CD4-positive, alpha-beta T cell treated with Interleukin-10 for 1 hour (primary cell): ENCODE data around the gene C2orf76.
"Not testable (repeated sequence)": the region's sequence is repeated elsewhere in the genome, so short reads cannot be mapped to it uniquely, and the experiment has no call there.

Experiments used
- DNase-seq: peaks from one replicate; pipeline ENCODE4 v3.0.0-alpha.2; 2020

Gene C2orf76

GRCh38 chr2:119291588-119292167 lies 75.0 kb downstream of the C2orf76 start:
- DNase-seq: no peak

GRCh38 chr2:119290859-119291587 lies 75.6 kb downstream of the C2orf76 start:
- DNase-seq: no peak

GRCh38 chr2:119289642-119290041 lies 77.0 kb downstream of the C2orf76 start:
- no peak for DNase-seq

GRCh38 chr2:119289093-119289492 lies 77.5 kb downstream of the C2orf76 start:
- no peak for DNase-seq

GRCh38 chr2:119288576-119288975 lies 78.1 kb downstream of the C2orf76 start:
- DNase-seq: no peak

GRCh38 chr2:119286661-119287060 lies 80.0 kb downstream of the C2orf76 start:
- no peak for DNase-seq

- DNase-seq: no peak
Measured at GRCh38 chr2:119283873-119284331, 82.7 kb downstream of the C2orf76 start.

GRCh38 chr2:119282996-119283511 lies 83.6 kb downstream of the C2orf76 start:
- DNase-seq: no peak

GRCh38 chr2:119282146-119282995 lies 84.3 kb downstream of the C2orf76 start:
- DNase-seq: no peak

- DNase-seq: no peak
Measured at GRCh38 chr2:119280680-119281079, 86.0 kb downstream of the C2orf76 start.

- DNase-seq: no peak
Measured at GRCh38 chr2:119279666-119280065, 87.0 kb downstream of the C2orf76 start.

GRCh38 chr2:119278946-119279345 lies 87.7 kb downstream of the C2orf76 start:
- DNase-seq: no peak

GRCh38 chr2:119278385-119278784 lies 88.2 kb downstream of the C2orf76 start:
- not testable (repeated sequence) for DNase-seq

- DNase-seq: no peak
Measured at GRCh38 chr2:119276864-119277263, 89.8 kb downstream of the C2orf76 start.

- no peak for DNase-seq
Measured at GRCh38 chr2:119267604-119268003, 99.0 kb downstream of the C2orf76 start.

- no peak for DNase-seq
Measured at GRCh38 chr2:119266091-119266589, 100.5 kb downstream of the C2orf76 start.

- DNase-seq: no peak
Measured at GRCh38 chr2:119265693-119266066, 101.0 kb downstream of the C2orf76 start.

- DNase-seq: peak; percentile 17
Measured at GRCh38 chr2:119264781-119265692, 101.6 kb downstream of the C2orf76 start.

GRCh38 chr2:119263656-119264055 lies 103.0 kb downstream of the C2orf76 start:
- no peak for DNase-seq

- DNase-seq: no peak
Measured at GRCh38 chr2:119263025-119263424, 103.6 kb downstream of the C2orf76 start.

GRCh38 chr2:119261493-119262225 lies 105.0 kb downstream of the C2orf76 start:
- DNase-seq: no peak
